Body of pancreas (tissue), 4 donors: ENCODE results near the gene PDZD2. TPM values are rescaled to one million over a fixed set of nuclear protein-coding genes. Genes with fewer than 3 reads are reported as not detected.

Experiments used
- ATAC-seq: fragments of 150-250 bp; one replicate; pipeline ENCODE4 v1.9.1; 2016
- DNase-seq, 4 donors: peaks; one replicate each; pipeline ENCODE4 v3.0.0-alpha.2; 2019
- H3K27ac ChIP-seq, 4 donors: fragments of 200-600 bp; sonication (generic); 1 replicate in 3 of 4; 2 replicates in 1 of 4; pipeline versions ENCODE4 v1.5.1 to v1.6.1; 2016 to 2019; ENCODE audit warnings: mild to moderate bottlenecking in 1 of 4, mixed read lengths in 1 of 4, moderate library complexity in 1 of 4
- H3K27me3 ChIP-seq, 2 donors: fragments of 200-600 bp; sonication (generic); one replicate each; pipeline ENCODE4 v1.6.0; 2016; ENCODE audit warnings: mild to moderate bottlenecking in 1 of 2
- H3K36me3 ChIP-seq, 2 donors: fragments of 200-600 bp; sonication (generic); replicated peaks in 1 of 2; 2 replicates each; pipeline ENCODE4 v1.5.1; 2016; ENCODE audit warnings: low read depth in 2 of 2; ENCODE audit not compliant: insufficient read depth in 1 of 2
- H3K4me1 ChIP-seq: fragments of 200-600 bp; sonication (generic); one replicate; pipeline ENCODE4 v1.6.0; 2016
- H3K4me3 ChIP-seq, 2 donors: fragments of 200-600 bp; sonication (generic); 1 replicate in 1 of 2; 2 replicates in 1 of 2; pipeline ENCODE4 v1.5.1; 2016 to 2019
- H3K9me3 ChIP-seq, 3 donors: fragments of 200-600 bp; sonication (generic); 1 replicate in 2 of 3; 2 replicates in 1 of 3; pipeline ENCODE4 v1.5.1; 2016
- CTCF ChIP-seq, 7 experiments: fragments of 450-650 bp in 4 of 7; fragments of 200-600 bp in 3 of 7; sonication (generic) in 3 of 7; IDR thresholded peaks; one replicate each; pipeline ENCODE4 v1.5.1; 2016 to 2019; ENCODE audit warnings: antibody characterized with exemption in 7 of 7
- POLR2A ChIP-seq, 3 donors: fragments of 450-650 bp; IDR thresholded peaks; one replicate each; pipeline ENCODE4 v1.6.1; 2016; ENCODE audit warnings: antibody characterized with exemption in 3 of 3, mild to moderate bottlenecking in 2 of 3
- WGBS, 2 donors: methylation state at CpG; one replicate each; pipeline ENCODE4 v1.1.5; 2017; 5-methylcytosine and 5-hydroxymethylcytosine counted together
- intact Hi-C: fragments of 100-400 bp; cut with DNase I; formaldehyde crosslinking; loops from one replicate; pipeline ENCODE4 v1.15.1; 2023
- total RNA-seq, 2 donors: library from RNA; depleted of rRNA; stranded (reverse); fragments of >200 nt; gene quantifications; one replicate each; pipeline ENCODE4 v1.1.0, GENCODE V29; 2016

Gene PDZD2
- total RNA-seq, 2 donors from 2014 or later = 3.9 to 12.9 TPM

GRCh38 chr5:31604240-31604639, 34.7 kb upstream of the PDZD2 start:
- no peak overlapping the region for H3K27ac ChIP-seq
- H3K36me3 ChIP-seq = no peaks in the 10 kb centered on the region
- TF ChIP-seq POLR2A (IDR thresholded peaks at IDR 0.05) (no peak), CTCF (IDR thresholded peaks at IDR 0.05) (no peak)
- 37 to 43% methylated on average over 2 of the region's 2 CpGs for WGBS, 2 donors
- H3K4me3 ChIP-seq = no peak overlapping the region
- no peak for DNase-seq
- no peak for ATAC-seq
- no peaks in the 10 kb centered on the region for H3K27me3 ChIP-seq
- H3K9me3 ChIP-seq = no peaks in the 10 kb centered on the region
- intact Hi-C loops = no loop called here
- H3K4me1 ChIP-seq = no peaks in the 10 kb centered on the region

- WGBS, 2 donors = 29 to 38% methylated on average over 2 of the region's 2 CpGs
- Histone ChIP-seq H3K27me3 (no peaks in the 10 kb centered on the region), H3K4me3 (no peak overlapping the region), H3K9me3 (no peaks in the 10 kb centered on the region), H3K4me1 (no peaks in the 10 kb centered on the region), H3K27ac (no peak overlapping the region), H3K36me3 (no peaks in the 10 kb centered on the region)
- ATAC-seq = no peak
- intact Hi-C loops = no loop called here
- TF ChIP-seq CTCF (IDR thresholded peaks at IDR 0.05) (no peak), POLR2A (IDR thresholded peaks at IDR 0.05) (no peak)
- no peak for DNase-seq
These were observed 34.3 kb upstream of the PDZD2 start for GRCh38 chr5:31604644-31605043.

GRCh38 chr5:31605920-31606319, 33.0 kb upstream of the PDZD2 start:
- H3K27ac ChIP-seq = no peak overlapping the region
- H3K4me3 ChIP-seq = no peak overlapping the region
- H3K36me3 ChIP-seq = no peaks in the 10 kb centered on the region
- WGBS, 2 donors = 69 to 80% methylated on average over 1 of the region's 1 CpG
- no peak for TF ChIP-seq CTCF (IDR thresholded peaks at IDR 0.05)
- no peaks in the 10 kb centered on the region for H3K27me3 ChIP-seq
- DNase-seq (no peak), ATAC-seq (no peak)
- intact Hi-C loops = no loop called here
- H3K9me3 ChIP-seq = no peaks in the 10 kb centered on the region
- H3K4me1 ChIP-seq = no peaks in the 10 kb centered on the region

- H3K4me3 ChIP-seq = no peak overlapping the region
These were observed 31.4 kb upstream of the PDZD2 start for GRCh38 chr5:31607546-31607945.

More at GRCh38 chr5:31607546-31607945, 31.4 kb upstream of the PDZD2 start:
- 23 to 35% methylated on average over 2 of the region's 2 CpGs for WGBS, 2 donors
- H3K27me3 ChIP-seq = no peaks in the 10 kb centered on the region
- H3K9me3 ChIP-seq = no peaks in the 10 kb centered on the region
- no peaks in the 10 kb centered on the region for H3K36me3 ChIP-seq
- ATAC-seq (no peak), DNase-seq (no peak)
- intact Hi-C loops = no loop called here
- H3K27ac ChIP-seq = peak overlapping the region in 1 of 4 donors; percentile 26
- TF ChIP-seq POLR2A (IDR thresholded peaks at IDR 0.05) (no peak), CTCF (IDR thresholded peaks at IDR 0.05) (no peak)
- no peaks in the 10 kb centered on the region for H3K4me1 ChIP-seq
